H9 (cell line): Measurements from ENCODE around the gene HOXA9. TPM values are rescaled to one million over a fixed set of nuclear protein-coding genes. Genes with fewer than 3 reads are reported as not detected.

Source experiments
- DNase-seq: peaks from one replicate; pipeline ENCODE4 v3.0.0-alpha.2; 2017
- H2AFZ ChIP-seq: one replicate; pipeline ENCODE4 v1.6.1; 2013; ENCODE audit warnings: mild to moderate bottlenecking, low read length, control low read depth, moderate library complexity
- H2AK5ac ChIP-seq: 2 replicates; pipeline ENCODE4 v1.6.1; 2013; ENCODE audit warnings: low read length, control low read depth, mixed read lengths; ENCODE audit not compliant: insufficient read length
- H2BK120ac ChIP-seq: one replicate; pipeline ENCODE4 v1.6.1; 2013; ENCODE audit warnings: low read depth, mild to moderate bottlenecking, low read length, control low read depth, inconsistent platforms; ENCODE audit not compliant: poor library complexity, severe bottlenecking
- H2BK12ac ChIP-seq: 2 replicates; pipeline ENCODE4 v1.6.1; 2013; ENCODE audit warnings: low read length, control low read depth, mixed read lengths, low read depth; ENCODE audit not compliant: insufficient read length
- H2BK15ac ChIP-seq: 2 replicates; pipeline ENCODE4 v1.6.1; 2013; ENCODE audit warnings: low read depth, low read length, control low read depth
- H2BK20ac ChIP-seq: one replicate; pipeline ENCODE4 v1.6.1; 2013; ENCODE audit warnings: low read depth, mild to moderate bottlenecking, low read length, control low read depth, inconsistent platforms; ENCODE audit not compliant: poor library complexity, severe bottlenecking
- H2BK5ac ChIP-seq: 2 replicates; pipeline ENCODE4 v1.6.1; 2013; ENCODE audit warnings: low read length, control low read depth, mixed read lengths; ENCODE audit not compliant: insufficient read length
- H3K14ac ChIP-seq: 2 replicates; pipeline ENCODE4 v1.6.1; 2013; ENCODE audit warnings: low read length, control low read depth; ENCODE audit not compliant: insufficient read depth
- H3K18ac ChIP-seq: 2 replicates; pipeline ENCODE4 v1.6.1; 2013; ENCODE audit warnings: low read depth, mild to moderate bottlenecking, mixed read lengths, low read length, control low read depth; ENCODE audit not compliant: insufficient read length
- H3K23ac ChIP-seq: 2 replicates; pipeline ENCODE4 v1.6.1; 2013; ENCODE audit warnings: low read length, control low read depth, mixed read lengths, low read depth; ENCODE audit not compliant: insufficient read length
- H3K23me2 ChIP-seq: 2 replicates; pipeline ENCODE4 v1.6.1; 2013; ENCODE audit warnings: low read depth, mild to moderate bottlenecking, mixed read lengths, low read length, control low read depth; ENCODE audit not compliant: insufficient read length, poor library complexity, severe bottlenecking
- H3K27ac ChIP-seq: 2 replicates; pipeline ENCODE4 v1.5.1; 2013; ENCODE audit warnings: low read length, control low read depth, mixed read lengths, low read depth; ENCODE audit not compliant: insufficient read length
- H3K27me3 ChIP-seq: 2 replicates; pipeline ENCODE4 v1.6.1; 2013; ENCODE audit warnings: low read length, control low read depth, inconsistent platforms; ENCODE audit not compliant: insufficient read depth
- H3K4ac ChIP-seq: 2 replicates; pipeline ENCODE4 v1.6.1; 2013; ENCODE audit warnings: low read depth, mild to moderate bottlenecking, control low read depth, inconsistent platforms, low read length, moderate library complexity
- H3K4me1 ChIP-seq: 2 replicates; pipeline ENCODE4 v1.6.1; 2013; ENCODE audit warnings: low read length, control low read depth, inconsistent platforms; ENCODE audit not compliant: insufficient read depth
- H3K4me2 ChIP-seq: 2 replicates; pipeline ENCODE4 v1.6.1; 2013; ENCODE audit warnings: low read length, control low read depth, mixed read lengths; ENCODE audit not compliant: insufficient read length, insufficient read depth
- H3K56ac ChIP-seq: 2 replicates; pipeline ENCODE4 v1.6.1; 2013; ENCODE audit warnings: low read depth, mild to moderate bottlenecking, mixed read lengths, low read length, control low read depth; ENCODE audit not compliant: insufficient read length
- H3K79me1 ChIP-seq: 2 replicates; pipeline ENCODE4 v1.6.1; 2013; ENCODE audit warnings: low read depth, mild to moderate bottlenecking, moderate library complexity, low read length, control low read depth, inconsistent platforms; ENCODE audit not compliant: insufficient read depth, poor library complexity, severe bottlenecking
- H3K79me2 ChIP-seq: 2 replicates; pipeline ENCODE4 v1.6.1; 2013; ENCODE audit warnings: low read length, control low read depth, inconsistent platforms; ENCODE audit not compliant: insufficient read depth
- H3K9ac ChIP-seq: 2 replicates; pipeline ENCODE4 v1.6.1; 2013; ENCODE audit warnings: low read length, control low read depth, mixed read lengths; ENCODE audit not compliant: insufficient read length; ENCODE audit errors: extremely low read depth
- H3K9me3 ChIP-seq: one replicate; pipeline ENCODE4 v1.6.1; 2013; ENCODE audit warnings: low read depth, low read length, inconsistent platforms; ENCODE audit not compliant: control insufficient read depth
- H3T11ph ChIP-seq: one replicate; pipeline ENCODE4 v1.6.1; 2013; ENCODE audit warnings: mild to moderate bottlenecking, low read length, control low read depth, inconsistent platforms
- H4K20me1 ChIP-seq: one replicate; pipeline ENCODE4 v1.6.1; 2013; ENCODE audit not compliant: control insufficient read depth, insufficient read length, insufficient read depth
- H4K5ac ChIP-seq: 2 replicates; pipeline ENCODE4 v1.6.1; 2013; ENCODE audit warnings: low read depth, mild to moderate bottlenecking, mixed read lengths, low read length, control low read depth; ENCODE audit not compliant: insufficient read length
- H4K8ac ChIP-seq: replicated peaks from 2 replicates; pipeline ENCODE4 v1.6.1; 2013; ENCODE audit warnings: low read length, control low read depth, mixed read lengths, low read depth; ENCODE audit not compliant: insufficient read length
- H4K91ac ChIP-seq: 2 replicates; pipeline ENCODE4 v1.6.1; 2013; ENCODE audit warnings: low read depth, mild to moderate bottlenecking, moderate library complexity, mixed read lengths, low read length, control low read depth; ENCODE audit not compliant: insufficient read length
- H3K27ac Mint-ChIP-seq, 3 experiments: 2 replicates in 2 of 3; 3 replicates in 1 of 3; pipeline ENCODE4 v1.8.0; 2020 to 2021; ENCODE audit warnings: mixed read lengths in 3 of 3, mild to moderate bottlenecking in 1 of 3, moderate library complexity in 1 of 3
- H3K27me3 Mint-ChIP-seq: 2 replicates; pipeline ENCODE4 v1.8.0; 2021; ENCODE audit warnings: low read depth, mild to moderate bottlenecking, moderate library complexity, mixed read lengths
- H3K36me3 Mint-ChIP-seq, 3 experiments: 2 replicates in 2 of 3; 3 replicates in 1 of 3; pipeline ENCODE4 v1.8.0; 2020 to 2021; ENCODE audit warnings: low read depth in 3 of 3, mixed read lengths in 3 of 3; ENCODE audit not compliant: insufficient read depth in 1 of 3
- H3K4me1 Mint-ChIP-seq, 2 experiments: 2 replicates each; pipeline ENCODE4 v1.8.0; 2020; ENCODE audit warnings: mixed read lengths in 2 of 2
- H3K4me3 Mint-ChIP-seq, 2 experiments: 2 replicates in 1 of 2; 3 replicates in 1 of 2; pipeline ENCODE4 v1.8.0; 2020 to 2021; ENCODE audit warnings: mild to moderate bottlenecking in 2 of 2, mixed read lengths in 2 of 2, moderate library complexity in 1 of 2
- H3K9me3 Mint-ChIP-seq, 2 experiments: 2 replicates in 1 of 2; 3 replicates in 1 of 2; pipeline ENCODE4 v1.8.0; 2020; ENCODE audit warnings: mild to moderate bottlenecking in 2 of 2, mixed read lengths in 2 of 2, moderate library complexity in 1 of 2
- WGBS: extraction: QIAGEN DNeasy Blood & Tissue Kit; methylation state at CpG from one replicate; pipeline ENCODE4 v1.1.7; 2013; ENCODE audit warnings: missing lambda C conversion rate, low lambda C conversion rate, mixed read lengths; ENCODE audit not compliant: insufficient read length; ENCODE audit errors: extremely low coverage; 5-methylcytosine and 5-hydroxymethylcytosine counted together
- total RNA-seq: library from RNA; stranded (reverse); gene quantifications from 2 replicates; pipeline ENCODE4 v1.2.1, GENCODE V29; 2021
- TF ChIP-seq, protein P1 (sequence below): fragments of 200-600 bp; sonication (generic); conservative IDR thresholded peaks from 3 replicates; pipeline ENCODE4 v1.8.0; 2021; ENCODE audit warnings: antibody characterized with exemption, mild to moderate bottlenecking

HOXA9 gene
- total RNA-seq, 1 experiment from 2014 or later, result not detected

DNA sequence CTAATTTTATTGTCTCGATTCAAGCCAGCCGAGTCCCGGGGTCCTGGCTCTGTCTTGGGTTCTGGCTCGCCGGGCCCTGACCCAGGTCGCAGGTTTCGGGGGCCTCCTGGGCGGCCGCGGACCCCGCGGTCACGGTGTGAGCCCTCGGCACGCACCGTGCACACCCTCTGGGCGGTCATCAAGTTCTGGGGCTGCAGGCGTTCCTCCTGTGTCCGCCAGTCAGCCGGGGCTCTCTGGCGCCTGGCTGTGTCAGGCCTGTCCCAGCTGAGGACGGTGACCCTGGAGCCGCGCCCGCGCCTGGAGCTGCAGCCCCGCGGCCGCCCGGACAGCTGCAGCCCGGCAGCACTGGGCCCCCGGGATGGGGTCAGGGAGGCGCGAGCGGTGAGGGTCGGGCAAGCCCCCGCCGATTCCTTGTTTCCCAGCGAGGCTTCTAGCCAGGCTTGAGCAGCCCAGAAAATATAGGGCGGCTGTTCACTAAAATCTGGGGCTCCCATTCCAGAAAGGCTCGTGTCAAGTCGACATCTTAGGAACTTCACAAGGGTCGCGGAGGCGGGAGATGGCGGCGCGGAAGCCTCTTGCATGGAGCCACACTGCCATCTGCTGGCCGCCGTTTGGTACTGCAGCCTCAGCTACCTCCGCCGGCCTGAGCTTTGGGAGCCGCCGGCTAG is 4.7 kb downstream of the HOXA9 start:
- Histone ChIP-seq H3K23me2 (no peaks in the 10 kb centered on the region), H2AK5ac (no peak overlapping the region), H3K79me1 (no peaks in the 10 kb centered on the region), H3K56ac (no peak overlapping the region), H3K27me3 (peaks cover 97% of the 10 kb centered on the region), H3K79me2 (no peaks in the 10 kb centered on the region), H3T11ph (no peak overlapping the region), H3K18ac (no peak overlapping the region), H3K4me2 (peak overlapping the region; percentile 47), H3K4ac (no peak overlapping the region), H3K9ac (no peak overlapping the region), H4K5ac (no peak overlapping the region), H3K14ac (no peak overlapping the region), H2BK120ac (no peak overlapping the region), H3K4me1 (no peaks in the 10 kb centered on the region), H4K8ac (no peak overlapping the region), H2BK15ac (no peak overlapping the region), H4K91ac (no peak overlapping the region), H2BK5ac (no peak overlapping the region), H2BK12ac (no peak overlapping the region), H3K23ac (no peak overlapping the region), H4K20me1 (no peaks in the 10 kb centered on the region), H2AFZ (no peak overlapping the region), H3K9me3 (no peaks in the 10 kb centered on the region), H3K27ac (no peak overlapping the region), H2BK20ac (no peak overlapping the region)
- TF ChIP-seq, protein P1, sequence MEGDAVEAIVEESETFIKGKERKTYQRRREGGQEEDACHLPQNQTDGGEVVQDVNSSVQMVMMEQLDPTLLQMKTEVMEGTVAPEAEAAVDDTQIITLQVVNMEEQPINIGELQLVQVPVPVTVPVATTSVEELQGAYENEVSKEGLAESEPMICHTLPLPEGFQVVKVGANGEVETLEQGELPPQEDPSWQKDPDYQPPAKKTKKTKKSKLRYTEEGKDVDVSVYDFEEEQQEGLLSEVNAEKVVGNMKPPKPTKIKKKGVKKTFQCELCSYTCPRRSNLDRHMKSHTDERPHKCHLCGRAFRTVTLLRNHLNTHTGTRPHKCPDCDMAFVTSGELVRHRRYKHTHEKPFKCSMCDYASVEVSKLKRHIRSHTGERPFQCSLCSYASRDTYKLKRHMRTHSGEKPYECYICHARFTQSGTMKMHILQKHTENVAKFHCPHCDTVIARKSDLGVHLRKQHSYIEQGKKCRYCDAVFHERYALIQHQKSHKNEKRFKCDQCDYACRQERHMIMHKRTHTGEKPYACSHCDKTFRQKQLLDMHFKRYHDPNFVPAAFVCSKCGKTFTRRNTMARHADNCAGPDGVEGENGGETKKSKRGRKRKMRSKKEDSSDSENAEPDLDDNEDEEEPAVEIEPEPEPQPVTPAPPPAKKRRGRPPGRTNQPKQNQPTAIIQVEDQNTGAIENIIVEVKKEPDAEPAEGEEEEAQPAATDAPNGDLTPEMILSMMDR, result peak; percentile 98
- WGBS, result no CpG with 5 or more reads among the region's 54 CpGs
- Mint-ChIP-seq H3K4me3 (peak overlapping the region; percentile 37 to 60; a peak in 3 of 5 replicates), H3K27me3 (peaks cover 98% of the 10 kb centered on the region), H3K4me1 (peaks cover 3 to 14% of the 10 kb centered on the region in 2 experiments), H3K27ac (no peak overlapping the region), H3K9me3 (peaks cover 13% of the 10 kb centered on the region in 2 experiments), H3K36me3 (peaks cover 0 to 2% (median 0%) of the 10 kb centered on the region in 3 experiments; a peak in 2 of 7 replicates)
- DNase-seq, result peak; percentile 87
